GM12892 (cell line): Measurements from ENCODE around the gene GNAS.

ENCODE experiments used
- POLR2A ChIP-seq: IDR thresholded peaks from 2 replicates; pipeline ENCODE4 v1.6.1; 2011; ENCODE audit warnings: low read depth, low read length, control low read depth
- POLR2AphosphoS5 ChIP-seq: IDR thresholded peaks from 2 replicates; pipeline ENCODE4 v1.6.1; 2011; ENCODE audit warnings: low read depth, low read length, control low read depth
- TAF1 ChIP-seq: IDR thresholded peaks from 2 replicates; pipeline ENCODE4 v1.6.1; 2011; ENCODE audit warnings: low read depth, mild to moderate bottlenecking, control low read depth, low read length, borderline replicate concordance

- TF ChIP-seq POLR2AphosphoS5, result no peak
- TF ChIP-seq POLR2A, result no peak
- TF ChIP-seq TAF1, result no peak
Observed at GRCh38 chr20:58908221-58908620, 55.7 kb downstream of the GNAS start.
